Stimulated activated memory B cell treated with anti-CD40 and anti-IgM and Interleukin-4, amounts not matched to agents 10 μg/mL and 1 μg/mL and 100 μg/mL, for 72 hours (primary cell): ENCODE results near the gene TECRL.

Source experiments
- ATAC-seq: fragments of 150-1000 bp; cut with Tn5 transposase; 2 replicates; pipeline ENCODE4 v1.10.0; 2021
- H3K27ac Mint-ChIP-seq: one replicate; pipeline ENCODE4 v1.8.0; 2022; ENCODE audit warnings: mild to moderate bottlenecking, mixed read lengths
- H3K27me3 Mint-ChIP-seq: one replicate; pipeline ENCODE4 v1.8.0; 2022; ENCODE audit warnings: mixed read lengths
- H3K36me3 Mint-ChIP-seq: one replicate; pipeline ENCODE4 v1.8.0; 2022; ENCODE audit warnings: mixed read lengths
- H3K4me1 Mint-ChIP-seq: one replicate; pipeline ENCODE4 v1.8.0; 2022; ENCODE audit warnings: mixed read lengths
- H3K4me3 Mint-ChIP-seq: one replicate; pipeline ENCODE4 v1.8.0; 2022; ENCODE audit warnings: mild to moderate bottlenecking, moderate library complexity, mixed read lengths
- H3K9me3 Mint-ChIP-seq: one replicate; pipeline ENCODE4 v1.8.0; 2022; ENCODE audit warnings: mixed read lengths

Gene TECRL

DNA sequence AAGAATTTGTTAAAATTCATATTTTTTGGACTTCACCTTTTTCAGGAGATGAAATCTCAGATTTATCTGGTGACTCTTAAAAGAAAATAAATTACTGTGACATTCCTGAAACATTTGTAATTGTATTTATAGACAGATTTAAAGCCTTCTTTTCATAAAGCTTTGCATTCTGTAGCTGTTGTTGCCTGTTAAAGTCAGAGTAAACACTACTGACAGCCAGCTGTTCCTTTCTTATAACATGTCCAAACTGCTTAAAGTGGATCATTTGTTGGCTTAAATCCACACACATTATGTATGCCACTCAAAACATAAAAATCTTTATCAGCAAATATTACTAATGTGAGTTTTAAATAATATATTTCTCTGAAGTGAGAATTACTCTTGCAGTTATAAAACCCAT lies 157.5 kb downstream of the TECRL start:
- Mint-ChIP-seq H3K36me3 (no peaks in the 10 kb centered on the region), H3K27me3 (no peaks in the 10 kb centered on the region), H3K9me3 (peaks cover 10% of the 10 kb centered on the region), H3K27ac (no peak overlapping the region), H3K4me1 (no peaks in the 10 kb centered on the region), H3K4me3 (no peak overlapping the region)
- no peak for ATAC-seq

DNA sequence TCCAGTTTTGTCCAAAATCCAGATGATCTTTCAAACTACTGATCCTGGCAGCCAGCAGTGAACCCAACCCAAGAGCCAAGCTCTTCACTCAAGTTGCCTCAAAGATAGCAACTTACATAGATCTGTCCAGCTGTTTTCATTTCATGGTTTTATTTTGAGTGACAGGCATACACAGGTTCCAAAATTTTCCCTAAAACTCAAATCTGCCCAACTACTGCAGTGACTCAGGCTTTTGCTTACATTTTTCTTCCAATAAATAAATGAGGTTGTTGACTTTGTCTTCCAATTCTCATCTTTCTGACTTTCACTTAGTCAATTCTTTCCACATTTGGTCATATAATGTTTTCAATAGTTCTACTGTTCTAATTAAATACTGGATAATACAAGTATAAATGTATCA lies 158.8 kb downstream of the TECRL start:
- no peaks in the 10 kb centered on the region for H3K36me3 Mint-ChIP-seq
- no peak overlapping the region for H3K4me3 Mint-ChIP-seq
- no peaks in the 10 kb centered on the region for H3K4me1 Mint-ChIP-seq
- H3K27ac Mint-ChIP-seq, result no peak overlapping the region
- peaks cover 10% of the 10 kb centered on the region for H3K9me3 Mint-ChIP-seq
- no peaks in the 10 kb centered on the region for H3K27me3 Mint-ChIP-seq
- no peak for ATAC-seq

DNA sequence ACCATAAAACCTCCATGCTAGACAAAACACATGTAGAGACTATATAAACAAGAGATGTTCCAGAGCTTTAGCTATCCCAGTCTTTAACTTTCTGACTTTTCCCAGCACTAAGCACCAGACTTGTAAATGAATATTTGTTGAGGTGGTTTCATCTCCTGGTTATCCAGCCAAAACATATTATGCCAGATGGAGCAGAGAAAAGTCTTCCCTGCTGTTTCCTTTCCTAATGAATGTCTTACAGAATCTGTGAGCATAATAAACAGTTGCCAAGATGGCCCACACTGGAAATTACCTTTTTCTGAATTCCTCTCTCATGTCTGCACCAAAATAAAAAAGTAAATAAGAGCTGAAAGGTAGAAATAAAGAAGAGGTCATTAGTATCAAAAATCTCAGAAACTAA lies 159.2 kb downstream of the TECRL start:
- H3K27ac Mint-ChIP-seq, result no peak overlapping the region
- peaks cover 10% of the 10 kb centered on the region for H3K9me3 Mint-ChIP-seq

GRCh38 chr4:64248186-64248585 lies 161.1 kb downstream of the TECRL start:
- no peaks in the 10 kb centered on the region for H3K27me3 Mint-ChIP-seq
- no peak for ATAC-seq
- H3K4me1 Mint-ChIP-seq, result no peaks in the 10 kb centered on the region
- H3K36me3 Mint-ChIP-seq, result no peaks in the 10 kb centered on the region
- no peak overlapping the region for H3K4me3 Mint-ChIP-seq
- H3K9me3 Mint-ChIP-seq, result peaks cover 10% of the 10 kb centered on the region
- H3K27ac Mint-ChIP-seq, result no peak overlapping the region

More for the DNA sequence above, 159.2 kb downstream of the TECRL start:
- H3K36me3 Mint-ChIP-seq, result no peaks in the 10 kb centered on the region
- H3K27me3 Mint-ChIP-seq, result no peaks in the 10 kb centered on the region
- no peaks in the 10 kb centered on the region for H3K4me1 Mint-ChIP-seq
- H3K4me3 Mint-ChIP-seq, result no peak overlapping the region
- no peak for ATAC-seq

- no peak for ATAC-seq
- H3K27me3 Mint-ChIP-seq, result no peaks in the 10 kb centered on the region
- no peak overlapping the region for H3K27ac Mint-ChIP-seq
- no peaks in the 10 kb centered on the region for H3K4me1 Mint-ChIP-seq
- peaks cover 15% of the 10 kb centered on the region for H3K9me3 Mint-ChIP-seq
- H3K36me3 Mint-ChIP-seq, result no peaks in the 10 kb centered on the region
- no peak overlapping the region for H3K4me3 Mint-ChIP-seq
These were observed 178.4 kb downstream of the TECRL start for GRCh38 chr4:64230709-64231310.
